IPS-18a (cell line): Measurements from ENCODE around the gene HS6ST3.

Source experiments
- H3K27ac ChIP-seq: one replicate; pipeline ENCODE4 v1.5.1; 2013; ENCODE audit warnings: low read length
- H3K27me3 ChIP-seq: one replicate; pipeline ENCODE4 v1.6.1; 2013; ENCODE audit warnings: mild to moderate bottlenecking, low read length; ENCODE audit not compliant: control insufficient read depth, insufficient read depth
- H3K36me3 ChIP-seq: one replicate; pipeline ENCODE4 v1.6.1; 2013; ENCODE audit warnings: low read depth, low read length; ENCODE audit not compliant: control insufficient read depth
- H3K4me1 ChIP-seq: one replicate; pipeline ENCODE4 v1.6.1; 2013; ENCODE audit warnings: low read depth, low read length; ENCODE audit not compliant: control insufficient read depth
- H3K4me3 ChIP-seq: one replicate; pipeline ENCODE4 v1.5.1; 2013; ENCODE audit warnings: low read length
- H3K9ac ChIP-seq: one replicate; pipeline ENCODE4 v1.6.1; 2013; ENCODE audit warnings: mild to moderate bottlenecking, low read length, moderate library complexity
- H3K9me3 ChIP-seq: one replicate; pipeline ENCODE4 v1.6.1; 2013; ENCODE audit warnings: low read depth, low read length; ENCODE audit not compliant: control insufficient read depth

HS6ST3 gene

DNA sequence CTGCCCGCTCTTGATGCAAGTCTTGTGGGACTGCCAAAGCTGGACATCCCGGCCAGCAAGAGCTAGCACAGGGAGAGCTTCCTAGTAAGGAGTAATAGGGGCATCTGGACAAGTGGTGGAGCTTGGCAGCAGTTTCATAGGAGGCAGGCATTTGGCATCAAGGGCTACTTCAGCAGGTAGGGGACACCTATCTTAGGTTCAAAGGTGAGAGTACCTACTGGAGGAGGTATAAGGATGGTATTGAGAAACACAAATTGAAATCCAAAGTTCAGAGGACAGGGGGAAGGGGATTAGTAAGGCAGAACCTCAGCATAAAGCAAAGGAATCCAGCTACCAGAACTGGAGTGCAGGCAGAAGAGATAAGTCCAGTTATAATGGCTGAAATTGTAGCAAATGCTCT is 462.7 kb downstream of the HS6ST3 start:
- no peak overlapping the region for H3K4me3 ChIP-seq
- no peak overlapping the region for H3K27ac ChIP-seq
- H3K4me1 ChIP-seq, result no peaks in the 10 kb centered on the region
- no peaks in the 10 kb centered on the region for H3K27me3 ChIP-seq
- H3K9ac ChIP-seq, result no peak overlapping the region
- H3K9me3 ChIP-seq, result no peaks in the 10 kb centered on the region
- H3K36me3 ChIP-seq, result no peaks in the 10 kb centered on the region

DNA sequence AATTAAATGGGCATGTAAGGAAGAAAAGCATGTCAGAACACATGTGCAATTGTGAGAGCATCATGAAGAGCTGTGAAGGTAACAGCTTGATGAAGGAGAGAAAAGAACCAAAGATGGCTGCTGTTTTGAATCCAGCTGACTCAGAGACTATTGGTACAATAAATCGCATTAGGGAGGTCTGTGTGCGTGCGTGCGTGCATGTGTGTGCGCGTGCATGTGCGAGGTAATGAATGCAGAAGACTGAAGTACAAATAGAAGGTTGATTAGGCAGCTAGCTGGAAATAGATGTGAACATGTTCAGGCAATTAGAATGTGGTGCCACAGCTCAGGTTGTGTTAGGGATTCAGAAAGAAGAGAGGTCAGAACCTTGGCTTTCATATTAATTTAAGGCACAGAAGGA is 463.9 kb downstream of the HS6ST3 start:
- H3K36me3 ChIP-seq, result no peaks in the 10 kb centered on the region
- no peaks in the 10 kb centered on the region for H3K4me1 ChIP-seq
- no peaks in the 10 kb centered on the region for H3K27me3 ChIP-seq
- H3K4me3 ChIP-seq, result no peak overlapping the region
- no peak overlapping the region for H3K27ac ChIP-seq
- H3K9ac ChIP-seq, result no peak overlapping the region
- H3K9me3 ChIP-seq, result no peaks in the 10 kb centered on the region

GRCh38 chr13:96573563-96573962 is 483.7 kb downstream of the HS6ST3 start:
- Histone ChIP-seq H3K27me3 (no peaks in the 10 kb centered on the region), H3K9me3 (no peaks in the 10 kb centered on the region), H3K4me3 (no peak overlapping the region), H3K4me1 (no peaks in the 10 kb centered on the region), H3K36me3 (no peaks in the 10 kb centered on the region), H3K27ac (no peak overlapping the region), H3K9ac (no peak overlapping the region)

DNA sequence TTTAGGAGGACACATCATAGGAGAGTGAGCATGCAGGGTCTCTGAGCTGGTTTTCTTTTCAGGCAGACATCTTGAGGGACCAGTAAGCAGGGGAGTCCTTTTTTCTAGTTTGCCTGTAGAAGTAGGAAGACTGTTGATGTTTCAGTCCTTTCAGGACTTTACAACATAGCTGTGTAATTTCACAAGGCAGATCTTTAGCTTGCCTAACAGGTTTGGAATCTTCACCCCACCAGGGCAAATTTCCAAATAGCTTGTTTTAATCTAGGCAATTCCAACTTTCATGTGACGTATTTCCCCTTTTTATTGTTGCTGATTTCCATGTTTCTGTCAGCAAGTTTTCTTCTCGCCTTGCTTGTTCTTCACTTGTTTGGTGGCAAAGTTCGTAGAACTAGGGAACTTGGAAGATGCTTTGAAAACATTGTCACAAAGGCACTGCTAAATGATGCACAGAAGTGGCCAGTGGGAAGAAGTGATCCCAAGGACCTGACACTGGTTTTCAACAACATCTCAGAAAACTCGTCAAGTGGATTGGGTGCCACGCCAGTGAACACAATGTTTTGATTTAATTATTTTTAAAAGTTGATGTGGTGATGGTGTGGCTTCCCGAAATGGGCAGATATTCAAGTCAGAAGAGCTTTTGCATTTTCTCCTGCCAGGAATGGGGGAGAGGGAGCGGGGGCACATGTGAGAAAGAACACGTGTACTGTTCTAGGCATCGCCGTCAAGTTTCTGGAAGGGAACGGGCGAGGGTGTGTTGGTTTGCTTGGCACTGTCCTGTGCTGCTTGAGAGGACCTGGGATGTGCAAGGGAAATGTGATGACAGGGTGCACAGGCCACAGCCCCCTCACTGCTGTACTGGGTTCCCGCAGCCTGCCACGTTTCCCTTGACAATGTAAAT is 485.8 kb downstream of the HS6ST3 start:
- H3K36me3 ChIP-seq, result no peaks in the 10 kb centered on the region
- no peak overlapping the region for H3K4me3 ChIP-seq
- H3K9ac ChIP-seq, result no peak overlapping the region
- no peak overlapping the region for H3K27ac ChIP-seq
- H3K9me3 ChIP-seq, result no peaks in the 10 kb centered on the region
- no peaks in the 10 kb centered on the region for H3K27me3 ChIP-seq
- H3K4me1 ChIP-seq, result no peaks in the 10 kb centered on the region

GRCh38 chr13:96581741-96582140 is 491.8 kb downstream of the HS6ST3 start:
- no peak overlapping the region for H3K9ac ChIP-seq
- no peaks in the 10 kb centered on the region for H3K4me1 ChIP-seq
- no peaks in the 10 kb centered on the region for H3K9me3 ChIP-seq
- no peaks in the 10 kb centered on the region for H3K36me3 ChIP-seq
- H3K27ac ChIP-seq, result no peak overlapping the region
- no peak overlapping the region for H3K4me3 ChIP-seq
- no peaks in the 10 kb centered on the region for H3K27me3 ChIP-seq

DNA sequence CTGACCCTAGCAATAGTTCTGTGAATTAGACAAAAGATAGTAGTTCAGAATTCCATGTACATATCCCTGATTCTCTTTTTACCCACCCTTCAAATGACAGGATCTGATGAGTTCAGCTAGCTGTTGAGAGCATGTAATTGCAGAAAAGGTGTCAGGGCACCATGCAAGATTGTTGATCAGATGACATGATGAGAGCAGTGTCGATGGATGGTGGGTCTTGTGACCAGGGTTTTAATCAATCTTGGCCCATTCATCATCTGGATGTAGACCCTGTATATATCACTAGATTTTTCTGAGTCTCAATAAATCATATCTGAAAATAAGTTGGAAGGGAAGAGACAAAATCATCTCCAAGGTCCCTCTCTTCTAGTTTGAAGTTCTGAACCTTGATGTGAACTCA is 525.3 kb downstream of the HS6ST3 start:
- H3K27ac ChIP-seq, result no peak overlapping the region
- no peaks in the 10 kb centered on the region for H3K36me3 ChIP-seq
- no peak overlapping the region for H3K4me3 ChIP-seq
- no peaks in the 10 kb centered on the region for H3K4me1 ChIP-seq
- H3K9ac ChIP-seq, result no peak overlapping the region
- no peaks in the 10 kb centered on the region for H3K9me3 ChIP-seq
- no peaks in the 10 kb centered on the region for H3K27me3 ChIP-seq

DNA sequence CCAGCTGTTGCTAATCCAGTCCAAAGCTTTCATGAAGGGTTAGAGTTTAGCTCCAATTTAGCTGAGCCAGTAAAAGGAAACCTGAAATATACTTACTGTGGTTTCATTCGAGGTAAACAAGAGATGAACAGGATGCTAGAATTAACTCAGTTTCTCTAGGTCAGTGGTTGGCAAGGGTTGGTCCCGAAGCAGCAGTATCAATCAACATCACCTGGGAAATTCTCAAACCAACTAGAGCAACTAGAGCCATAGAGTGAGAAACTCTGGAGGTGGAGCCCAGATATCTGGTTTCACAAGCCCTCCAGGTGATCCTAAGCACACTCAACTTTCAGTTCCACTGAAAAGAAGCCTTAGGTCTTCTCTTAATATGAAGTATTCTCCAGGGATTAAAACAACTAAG is 527.6 kb downstream of the HS6ST3 start:
- Histone ChIP-seq H3K9me3 (no peaks in the 10 kb centered on the region), H3K27ac (no peak overlapping the region), H3K36me3 (no peaks in the 10 kb centered on the region), H3K4me3 (no peak overlapping the region), H3K27me3 (no peaks in the 10 kb centered on the region), H3K4me1 (no peaks in the 10 kb centered on the region), H3K9ac (no peak overlapping the region)

DNA sequence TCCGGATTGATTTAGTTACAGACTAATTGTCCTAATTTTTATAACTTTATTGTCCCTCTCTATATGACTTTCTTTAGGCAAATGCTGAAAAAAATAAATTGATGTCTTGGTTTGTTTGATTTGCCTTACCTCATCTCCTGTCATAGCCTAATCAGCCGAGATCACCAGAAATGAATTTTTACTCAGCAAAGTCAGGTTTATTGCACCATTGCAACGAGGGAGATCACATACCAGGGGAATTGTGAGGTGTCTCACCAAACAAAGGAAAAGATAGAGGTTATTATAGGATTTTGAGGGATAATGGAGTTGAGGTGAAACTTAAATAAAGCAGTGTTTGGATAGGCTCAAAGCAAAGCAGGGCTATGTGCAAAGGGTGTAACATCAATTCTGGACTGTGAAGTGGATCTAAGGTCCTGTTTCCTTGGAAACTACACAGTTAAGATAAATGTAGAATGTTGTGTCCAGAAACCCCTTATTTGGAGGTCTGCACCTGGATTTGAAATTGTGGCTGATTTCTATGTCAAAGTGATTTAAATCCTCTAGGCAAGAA is 531.8 kb downstream of the HS6ST3 start:
- no peaks in the 10 kb centered on the region for H3K27me3 ChIP-seq
- H3K9me3 ChIP-seq, result no peaks in the 10 kb centered on the region
- no peak overlapping the region for H3K4me3 ChIP-seq
- H3K27ac ChIP-seq, result no peak overlapping the region
- H3K36me3 ChIP-seq, result no peaks in the 10 kb centered on the region
- no peak overlapping the region for H3K9ac ChIP-seq
- no peaks in the 10 kb centered on the region for H3K4me1 ChIP-seq

DNA sequence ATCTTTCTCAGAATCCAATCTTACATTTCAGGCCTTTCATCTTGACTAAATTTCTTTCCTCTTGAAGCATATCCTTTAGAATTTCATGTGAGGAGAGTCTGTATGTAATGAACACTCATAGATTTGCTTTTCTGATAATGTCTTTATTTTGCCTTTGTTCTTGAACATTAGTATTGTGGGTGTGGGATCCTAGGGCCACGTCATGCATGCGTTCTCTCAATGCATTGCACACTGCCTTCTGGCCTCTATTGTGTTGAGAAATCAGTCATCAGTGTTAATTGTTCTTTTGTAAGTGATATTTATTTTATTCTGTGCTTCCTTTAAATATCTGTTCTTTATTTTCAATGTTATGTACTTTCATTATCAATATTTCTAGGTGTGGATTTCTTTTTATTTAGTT is 539.4 kb downstream of the HS6ST3 start:
- no peaks in the 10 kb centered on the region for H3K4me1 ChIP-seq
- no peaks in the 10 kb centered on the region for H3K36me3 ChIP-seq
- H3K27me3 ChIP-seq, result no peaks in the 10 kb centered on the region
- no peaks in the 10 kb centered on the region for H3K9me3 ChIP-seq
- no peak overlapping the region for H3K4me3 ChIP-seq
- H3K27ac ChIP-seq, result no peak overlapping the region
- H3K9ac ChIP-seq, result no peak overlapping the region

GRCh38 chr13:96632536-96633320 is 542.8 kb downstream of the HS6ST3 start:
- Histone ChIP-seq H3K27me3 (no peaks in the 10 kb centered on the region), H3K36me3 (no peaks in the 10 kb centered on the region), H3K9ac (no peak overlapping the region), H3K4me1 (no peaks in the 10 kb centered on the region), H3K9me3 (no peaks in the 10 kb centered on the region), H3K4me3 (no peak overlapping the region), H3K27ac (no peak overlapping the region)

- no peaks in the 10 kb centered on the region for H3K4me1 ChIP-seq
These were observed 546.2 kb downstream of the HS6ST3 start for GRCh38 chr13:96636001-96636709.

More at GRCh38 chr13:96636001-96636709, 546.2 kb downstream of the HS6ST3 start:
- H3K36me3 ChIP-seq, result no peaks in the 10 kb centered on the region
- no peak overlapping the region for H3K9ac ChIP-seq
- H3K27ac ChIP-seq, result no peak overlapping the region
- H3K4me3 ChIP-seq, result no peak overlapping the region
- H3K9me3 ChIP-seq, result no peaks in the 10 kb centered on the region
- no peaks in the 10 kb centered on the region for H3K27me3 ChIP-seq
